Kidney (tissue), 14 donors: Measurements from ENCODE around the gene PREP. TPM values are rescaled to one million over a fixed set of nuclear protein-coding genes. Genes with fewer than 3 reads are reported as not detected.
A peak's percentile ranks its signal among the peaks of the same experiment; 100 is the strongest.

Source experiments
- DNase-seq, 5 donors: peaks; one replicate each; pipeline ENCODE4 v3.0.0-alpha.2; 2013 to 2020
- FAIRE-seq: peaks from 2 replicates; lab custom pipeline; 2012; peaks lifted over from hg19 to GRCh38; lab: Jason Lieb, UNC
- H3K27ac ChIP-seq, 2 donors: one replicate each; pipeline ENCODE4 v1.7.0; 2013; ENCODE audit warnings: low read depth in 2 of 2, low read length in 2 of 2, inconsistent platforms in 1 of 2
- H3K27me3 ChIP-seq: one replicate; pipeline ENCODE4 v1.7.1; 2013; ENCODE audit warnings: low read length, inconsistent platforms; ENCODE audit not compliant: control insufficient read depth, insufficient read depth
- H3K36me3 ChIP-seq, 3 donors: one replicate each; pipeline versions ENCODE4 v1.7.0 to v1.7.1; 2013; ENCODE audit warnings: low read length in 3 of 3, control low read depth in 1 of 3, inconsistent platforms in 1 of 3; ENCODE audit not compliant: insufficient read depth in 3 of 3, control insufficient read depth in 2 of 3
- H3K4me1 ChIP-seq, 3 donors: one replicate each; pipeline versions ENCODE4 v1.7.0 to v1.7.1; 2013; ENCODE audit warnings: low read length in 3 of 3, inconsistent platforms in 1 of 3, low read depth in 1 of 3; ENCODE audit not compliant: control insufficient read depth in 2 of 3, insufficient read depth in 2 of 3
- H3K4me3 ChIP-seq, 3 donors: one replicate each; pipeline versions ENCODE4 v1.7.0 to v1.8.1; 2013; ENCODE audit warnings: low read length in 3 of 3, control low read depth in 1 of 3, inconsistent platforms in 1 of 3
- H3K9ac ChIP-seq, 3 donors: one replicate each; pipeline versions ENCODE4 v1.7.0 to v1.7.1; 2013; ENCODE audit warnings: low read length in 3 of 3, control low read depth in 1 of 3, inconsistent platforms in 1 of 3
- H3K9me3 ChIP-seq, 3 donors: one replicate each; pipeline versions ENCODE4 v1.7.0 to v1.7.1; 2013; ENCODE audit warnings: low read length in 3 of 3, control low read depth in 1 of 3, inconsistent platforms in 1 of 3; ENCODE audit not compliant: control insufficient read depth in 2 of 3, insufficient read depth in 1 of 3
- CTCF ChIP-seq: IDR thresholded peaks from 3 replicates; pipeline ENCODE4 v1.5.1; 2012; ENCODE audit warnings: mild to moderate bottlenecking, moderate library complexity, borderline replicate concordance; ENCODE audit not compliant: insufficient read depth; ENCODE audit errors: extremely low read depth
- intact Hi-C: fragments of 100-400 bp; cut with DNase I; formaldehyde crosslinking; loops from one replicate; pipeline ENCODE4 v1.11.1; 2022
- polyA plus RNA-seq: library from polyadenylated mRNA; stranded (reverse); fragments of 350-450 nt; fragmentation: Illumina TruSeq; extraction: RNeasy Lipid Tissue Mini Kit (QIAGEN cat#74804); gene quantifications from one replicate; pipeline ENCODE4 v1.2.3, GENCODE V29; 2014; ENCODE audit warnings: low read depth, low replicate concordance; ENCODE audit not compliant: insufficient read depth
- total RNA-seq: library from RNA; stranded (reverse); fragmentation: NEBNext Ultra II Directional; extraction: Animal tissue kit (Norgen Biotek cat#: 25700); gene quantifications from one replicate; pipeline ENCODE4 v1.2.1, GENCODE V29; 2021
- donor health status: control.
- donor health status: control.
- donor health status: control.
- donor health status: control.
- donor health status: control.
- donor health status: DM: yes; HTN: yes; CAD: no.
- donor health status: Normal renal cell carcinoma (clear cell type).

PREP gene
- total and polyA plus RNA-seq, 2 donors from 2014 or later = 13.4 to 20.1 TPM

GRCh38 chr6:105369145-105369544 lies 33.7 kb downstream of the PREP start:
- Histone ChIP-seq H3K9me3 (no peaks in the 10 kb centered on the region), H3K9ac (no peak overlapping the region), H3K36me3 (peaks cover under 1 to 19% (median 5%) of the 10 kb centered on the region in 3 donors), H3K4me1 (no peaks in the 10 kb centered on the region), H3K4me3 (no peak overlapping the region), H3K27ac (no peak overlapping the region), H3K27me3 (no peaks in the 10 kb centered on the region)
- intact Hi-C loops = no loop called here
- TF ChIP-seq CTCF = no peak
- FAIRE-seq = no peak
- no peak for DNase-seq

GRCh38 chr6:105364243-105364642 lies 38.6 kb downstream of the PREP start:
- H3K4me3 ChIP-seq = no peak overlapping the region
- H3K9me3 ChIP-seq = no peaks in the 10 kb centered on the region
- no peak overlapping the region for H3K27ac ChIP-seq
- intact Hi-C loops = no loop called here
- no peak for TF ChIP-seq CTCF
- no peak overlapping the region for H3K9ac ChIP-seq
- H3K27me3 ChIP-seq = no peaks in the 10 kb centered on the region
- FAIRE-seq (no peak), DNase-seq (no peak)
- no peaks in the 10 kb centered on the region for H3K4me1 ChIP-seq
- peaks cover 2 to 10% (median 4%) of the 10 kb centered on the region in 3 donors for H3K36me3 ChIP-seq

- Histone ChIP-seq H3K27me3 (no peaks in the 10 kb centered on the region), H3K4me3 (no peak overlapping the region), H3K9me3 (no peaks in the 10 kb centered on the region), H3K36me3 (peaks cover 2 to 10% (median 4%) of the 10 kb centered on the region in 3 donors), H3K27ac (no peak overlapping the region), H3K4me1 (no peaks in the 10 kb centered on the region), H3K9ac (no peak overlapping the region)
- intact Hi-C loops = no loop called here
- DNase-seq (peak in 2 of 5 donors; percentile 40 to 47), FAIRE-seq (no peak)
- TF ChIP-seq CTCF = no peak
Observed at GRCh38 chr6:105363100-105363754, 39.7 kb downstream of the PREP start.
